ENCODE results near the gene PAWR.
"Not testable (repeated sequence)": the region's sequence is repeated elsewhere in the genome, so short reads cannot be mapped to it uniquely, and the experiment has no call there.

DNA sequence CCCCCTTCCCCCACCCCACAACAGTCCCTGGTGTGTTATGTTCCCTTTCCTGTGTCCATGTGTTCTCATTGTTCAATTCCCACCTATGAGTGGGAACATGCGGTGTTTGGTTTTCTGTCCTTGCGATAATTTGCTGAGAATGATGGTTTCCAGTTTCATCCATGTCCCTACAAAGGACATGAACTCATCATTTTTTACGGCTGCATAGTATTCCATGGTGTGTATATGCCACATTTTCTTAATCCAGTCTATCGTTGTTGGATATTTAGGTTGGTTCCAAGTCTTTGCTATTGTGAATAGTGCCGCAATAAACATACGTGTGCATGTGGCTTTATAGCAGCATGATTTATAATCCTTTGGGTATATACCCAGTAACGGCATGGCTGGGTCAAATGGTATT, 64.0 kb downstream of the PAWR start:
- TF ChIP-seq ZNF565 (CRISPR knock-in tag; conservative IDR thresholded peaks at IDR 0.05; ENCODE audit: low read depth); ZNF8 (CRISPR knock-in tag; IDR thresholded peaks at IDR 0.05); ARNTL (CRISPR knock-in tag; IDR thresholded peaks at IDR 0.05; ENCODE audit: borderline replicate concordance, low read depth); TOX (CRISPR knock-in tag; IDR thresholded peaks at IDR 0.05; ENCODE audit: borderline replicate concordance); RARB (CRISPR knock-in tag; IDR thresholded peaks at IDR 0.05); ZC3H10 (CRISPR knock-in tag; IDR thresholded peaks at IDR 0.05); POU6F1 (CRISPR knock-in tag; IDR thresholded peaks at IDR 0.05; ENCODE audit: borderline replicate concordance, low read depth); SNAI2 (CRISPR knock-in tag; IDR thresholded peaks at IDR 0.05); BACH2 (CRISPR knock-in tag; IDR thresholded peaks at IDR 0.05; ENCODE audit: borderline replicate concordance); ISL1 (CRISPR knock-in tag; IDR thresholded peaks at IDR 0.05): not testable (repeated sequence)
